HepG2 (cell line): Measurements from ENCODE around the gene CASP5. TPM values are rescaled to one million over a fixed set of nuclear protein-coding genes. Genes with fewer than 3 reads are reported as not detected.
A peak's percentile ranks its signal among the peaks of the same experiment; 100 is the strongest.

ENCODE experiments used
- ADNP ChIP-seq: sonication (generic); formaldehyde crosslinking; IDR thresholded peaks from 2 replicates; pipeline ENCODE4 v1.4.0; 2020; ENCODE audit warnings: missing genetic modification reagents
- CBX1 ChIP-seq: IDR thresholded peaks from one replicate; pipeline ENCODE4 v1.6.1; 2016; ENCODE audit warnings: antibody characterized with exemption, low read depth
- HDAC1 ChIP-seq: sonication (generic); formaldehyde crosslinking; IDR thresholded peaks from 2 replicates; pipeline ENCODE4 v1.5.1; 2020; ENCODE audit warnings: mild to moderate bottlenecking, missing genetic modification reagents
- HOXD1 ChIP-seq: sonication (generic); formaldehyde crosslinking; IDR thresholded peaks from 2 replicates; pipeline ENCODE4 v1.5.0; 2020; ENCODE audit warnings: missing genetic modification reagents
- MTF1 ChIP-seq: sonication (generic); formaldehyde crosslinking; IDR thresholded peaks from 2 replicates; pipeline ENCODE4 v1.5.0; 2020; ENCODE audit warnings: missing genetic modification reagents
- NFE2L2 ChIP-seq: fragments of 150-350 bp; IDR thresholded peaks from 2 replicates; pipeline ENCODE4 v1.6.1; 2014; ENCODE audit warnings: low read length
- PAF1 ChIP-seq: IDR thresholded peaks from 2 replicates; pipeline ENCODE4 v1.6.1; 2016; ENCODE audit warnings: missing genetic modification reagents, missing compliant biosample characterization
- PRPF4 ChIP-seq: fragments of 200-400 bp; formaldehyde crosslinking; IDR thresholded peaks from 2 replicates; pipeline ENCODE4 v1.6.1; 2016; ENCODE audit warnings: low read length, low read depth; ENCODE audit not compliant: poor library complexity, severe bottlenecking
- ZIK1 ChIP-seq: sonication (generic); formaldehyde crosslinking; IDR thresholded peaks from 2 replicates; pipeline ENCODE4 v1.5.0; 2020; ENCODE audit warnings: mild to moderate bottlenecking, low read depth, missing genetic modification reagents, borderline replicate concordance
- ZNF225 ChIP-seq: sonication (generic); formaldehyde crosslinking; IDR thresholded peaks from 2 replicates; pipeline ENCODE4 v1.4.0; 2020; ENCODE audit warnings: mild to moderate bottlenecking, missing genetic modification reagents
- ZNF260 ChIP-seq: sonication (generic); formaldehyde crosslinking; IDR thresholded peaks from 2 replicates; pipeline ENCODE4 v1.4.0; 2020; ENCODE audit warnings: missing genetic modification reagents, low read depth, mild to moderate bottlenecking, borderline replicate concordance
- ZNF329 ChIP-seq: sonication (generic); formaldehyde crosslinking; IDR thresholded peaks from 2 replicates; pipeline ENCODE4 v1.9.0; 2021; ENCODE audit warnings: low read depth, mild to moderate bottlenecking, missing genetic modification reagents
- ZNF331 ChIP-seq: sonication (generic); formaldehyde crosslinking; IDR thresholded peaks from 2 replicates; pipeline ENCODE4 v1.4.0; 2020; ENCODE audit warnings: missing genetic modification reagents
- ZNF703 ChIP-seq: sonication (generic); formaldehyde crosslinking; IDR thresholded peaks from 2 replicates; pipeline ENCODE4 v1.5.1; 2020; ENCODE audit warnings: missing genetic modification reagents, mild to moderate bottlenecking, moderate library complexity, borderline replicate concordance
- polyA plus RNA-seq, 8 experiments: library from polyadenylated mRNA; depleted of rRNA in 3 of 8; stranded (reverse) in 7 of 8; unstranded in 1 of 8; fragments of >200 nt; fragmentation: Illumina TruSeq in 4 of 8; extraction: Trizol in 4 of 8; gene quantifications; 2 replicates each; pipeline versions ENCODE4 v1.2.1 to v1.2.3, GENCODE V29; 2011 to 2016; ENCODE audit warnings: low read depth in 4 of 8, missing spikeins in 1 of 8, mixed read lengths in 1 of 8; ENCODE audit not compliant: insufficient read depth in 1 of 8
- total RNA-seq, 5 experiments: library from RNA; depleted of rRNA; stranded (reverse); fragments of >200 nt; fragmentation: Illumina TruSeq; extraction: Trizol; gene quantifications; 2 replicates each; pipeline ENCODE4 v1.2.3, GENCODE V29; 2016; ENCODE audit warnings: low read depth in 1 of 5
- TF ChIP-seq, protein P1 (sequence below): sonication (generic); formaldehyde crosslinking; IDR thresholded peaks from 2 replicates; pipeline ENCODE4 v1.5.1; 2020; ENCODE audit warnings: mild to moderate bottlenecking, missing genetic modification reagents, moderate library complexity
- TF ChIP-seq, protein P2 (sequence below): sonication (generic); formaldehyde crosslinking; IDR thresholded peaks from 2 replicates; pipeline ENCODE4 v1.4.0; 2020; ENCODE audit warnings: mild to moderate bottlenecking, missing genetic modification reagents
- TF ChIP-seq, protein P3 (sequence below): sonication (generic); formaldehyde crosslinking; IDR thresholded peaks from 2 replicates; pipeline ENCODE4 v1.8.0; 2022; ENCODE audit warnings: missing genetic modification reagents, low read depth, mild to moderate bottlenecking, borderline replicate concordance

CASP5 gene
- total and polyA plus RNA-seq, 2 of the 13 experiments (the other 11 are each of a cell fraction or from before 2014, with no cell fraction given), result not detected

DNA sequence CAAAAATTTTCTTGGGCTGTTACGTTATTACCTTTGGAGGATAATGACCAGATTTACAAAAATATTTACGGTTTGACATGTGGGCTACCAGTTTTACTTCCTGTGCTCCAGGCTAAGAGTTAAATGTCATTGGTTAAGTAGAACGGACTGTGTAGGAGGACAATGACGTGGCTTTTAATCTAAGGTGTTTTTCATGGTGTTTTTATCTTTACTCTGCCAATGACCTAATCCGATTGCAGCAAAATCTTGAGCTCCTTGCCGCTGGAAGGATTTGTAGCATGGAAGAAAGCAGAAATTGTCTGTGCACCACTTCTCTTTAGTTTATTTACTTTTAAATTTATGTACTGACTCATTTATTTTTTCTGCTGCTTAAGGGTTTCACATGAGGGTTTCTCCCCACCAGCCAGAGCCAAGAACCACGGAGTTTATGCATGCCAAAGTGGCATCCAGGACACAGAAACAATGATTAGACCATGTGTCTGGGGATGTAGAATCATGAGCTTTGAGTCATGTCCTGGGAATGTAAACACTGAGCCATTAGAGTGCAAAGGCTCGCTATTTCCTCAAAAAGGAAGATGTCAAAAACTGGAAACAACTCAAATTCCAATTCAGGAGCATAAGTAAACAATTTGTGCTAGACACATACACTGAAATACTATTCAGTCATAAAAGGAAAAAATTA is 24.1 kb upstream of the CASP5 start (continued):
- TF ChIP-seq, protein P1, sequence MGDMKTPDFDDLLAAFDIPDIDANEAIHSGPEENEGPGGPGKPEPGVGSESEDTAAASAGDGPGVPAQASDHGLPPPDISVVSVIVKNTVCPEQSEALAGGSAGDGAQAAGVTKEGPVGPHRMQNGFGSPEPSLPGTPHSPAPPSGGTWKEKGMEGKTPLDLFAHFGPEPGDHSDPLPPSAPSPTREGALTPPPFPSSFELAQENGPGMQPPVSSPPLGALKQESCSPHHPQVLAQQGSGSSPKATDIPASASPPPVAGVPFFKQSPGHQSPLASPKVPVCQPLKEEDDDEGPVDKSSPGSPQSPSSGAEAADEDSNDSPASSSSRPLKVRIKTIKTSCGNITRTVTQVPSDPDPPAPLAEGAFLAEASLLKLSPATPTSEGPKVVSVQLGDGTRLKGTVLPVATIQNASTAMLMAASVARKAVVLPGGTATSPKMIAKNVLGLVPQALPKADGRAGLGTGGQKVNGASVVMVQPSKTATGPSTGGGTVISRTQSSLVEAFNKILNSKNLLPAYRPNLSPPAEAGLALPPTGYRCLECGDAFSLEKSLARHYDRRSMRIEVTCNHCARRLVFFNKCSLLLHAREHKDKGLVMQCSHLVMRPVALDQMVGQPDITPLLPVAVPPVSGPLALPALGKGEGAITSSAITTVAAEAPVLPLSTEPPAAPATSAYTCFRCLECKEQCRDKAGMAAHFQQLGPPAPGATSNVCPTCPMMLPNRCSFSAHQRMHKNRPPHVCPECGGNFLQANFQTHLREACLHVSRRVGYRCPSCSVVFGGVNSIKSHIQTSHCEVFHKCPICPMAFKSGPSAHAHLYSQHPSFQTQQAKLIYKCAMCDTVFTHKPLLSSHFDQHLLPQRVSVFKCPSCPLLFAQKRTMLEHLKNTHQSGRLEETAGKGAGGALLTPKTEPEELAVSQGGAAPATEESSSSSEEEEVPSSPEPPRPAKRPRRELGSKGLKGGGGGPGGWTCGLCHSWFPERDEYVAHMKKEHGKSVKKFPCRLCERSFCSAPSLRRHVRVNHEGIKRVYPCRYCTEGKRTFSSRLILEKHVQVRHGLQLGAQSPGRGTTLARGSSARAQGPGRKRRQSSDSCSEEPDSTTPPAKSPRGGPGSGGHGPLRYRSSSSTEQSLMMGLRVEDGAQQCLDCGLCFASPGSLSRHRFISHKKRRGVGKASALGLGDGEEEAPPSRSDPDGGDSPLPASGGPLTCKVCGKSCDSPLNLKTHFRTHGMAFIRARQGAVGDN (CRISPR knock-in tag), result no peak
- TF ChIP-seq PRPF4, result no peak
- TF ChIP-seq, protein P2, sequence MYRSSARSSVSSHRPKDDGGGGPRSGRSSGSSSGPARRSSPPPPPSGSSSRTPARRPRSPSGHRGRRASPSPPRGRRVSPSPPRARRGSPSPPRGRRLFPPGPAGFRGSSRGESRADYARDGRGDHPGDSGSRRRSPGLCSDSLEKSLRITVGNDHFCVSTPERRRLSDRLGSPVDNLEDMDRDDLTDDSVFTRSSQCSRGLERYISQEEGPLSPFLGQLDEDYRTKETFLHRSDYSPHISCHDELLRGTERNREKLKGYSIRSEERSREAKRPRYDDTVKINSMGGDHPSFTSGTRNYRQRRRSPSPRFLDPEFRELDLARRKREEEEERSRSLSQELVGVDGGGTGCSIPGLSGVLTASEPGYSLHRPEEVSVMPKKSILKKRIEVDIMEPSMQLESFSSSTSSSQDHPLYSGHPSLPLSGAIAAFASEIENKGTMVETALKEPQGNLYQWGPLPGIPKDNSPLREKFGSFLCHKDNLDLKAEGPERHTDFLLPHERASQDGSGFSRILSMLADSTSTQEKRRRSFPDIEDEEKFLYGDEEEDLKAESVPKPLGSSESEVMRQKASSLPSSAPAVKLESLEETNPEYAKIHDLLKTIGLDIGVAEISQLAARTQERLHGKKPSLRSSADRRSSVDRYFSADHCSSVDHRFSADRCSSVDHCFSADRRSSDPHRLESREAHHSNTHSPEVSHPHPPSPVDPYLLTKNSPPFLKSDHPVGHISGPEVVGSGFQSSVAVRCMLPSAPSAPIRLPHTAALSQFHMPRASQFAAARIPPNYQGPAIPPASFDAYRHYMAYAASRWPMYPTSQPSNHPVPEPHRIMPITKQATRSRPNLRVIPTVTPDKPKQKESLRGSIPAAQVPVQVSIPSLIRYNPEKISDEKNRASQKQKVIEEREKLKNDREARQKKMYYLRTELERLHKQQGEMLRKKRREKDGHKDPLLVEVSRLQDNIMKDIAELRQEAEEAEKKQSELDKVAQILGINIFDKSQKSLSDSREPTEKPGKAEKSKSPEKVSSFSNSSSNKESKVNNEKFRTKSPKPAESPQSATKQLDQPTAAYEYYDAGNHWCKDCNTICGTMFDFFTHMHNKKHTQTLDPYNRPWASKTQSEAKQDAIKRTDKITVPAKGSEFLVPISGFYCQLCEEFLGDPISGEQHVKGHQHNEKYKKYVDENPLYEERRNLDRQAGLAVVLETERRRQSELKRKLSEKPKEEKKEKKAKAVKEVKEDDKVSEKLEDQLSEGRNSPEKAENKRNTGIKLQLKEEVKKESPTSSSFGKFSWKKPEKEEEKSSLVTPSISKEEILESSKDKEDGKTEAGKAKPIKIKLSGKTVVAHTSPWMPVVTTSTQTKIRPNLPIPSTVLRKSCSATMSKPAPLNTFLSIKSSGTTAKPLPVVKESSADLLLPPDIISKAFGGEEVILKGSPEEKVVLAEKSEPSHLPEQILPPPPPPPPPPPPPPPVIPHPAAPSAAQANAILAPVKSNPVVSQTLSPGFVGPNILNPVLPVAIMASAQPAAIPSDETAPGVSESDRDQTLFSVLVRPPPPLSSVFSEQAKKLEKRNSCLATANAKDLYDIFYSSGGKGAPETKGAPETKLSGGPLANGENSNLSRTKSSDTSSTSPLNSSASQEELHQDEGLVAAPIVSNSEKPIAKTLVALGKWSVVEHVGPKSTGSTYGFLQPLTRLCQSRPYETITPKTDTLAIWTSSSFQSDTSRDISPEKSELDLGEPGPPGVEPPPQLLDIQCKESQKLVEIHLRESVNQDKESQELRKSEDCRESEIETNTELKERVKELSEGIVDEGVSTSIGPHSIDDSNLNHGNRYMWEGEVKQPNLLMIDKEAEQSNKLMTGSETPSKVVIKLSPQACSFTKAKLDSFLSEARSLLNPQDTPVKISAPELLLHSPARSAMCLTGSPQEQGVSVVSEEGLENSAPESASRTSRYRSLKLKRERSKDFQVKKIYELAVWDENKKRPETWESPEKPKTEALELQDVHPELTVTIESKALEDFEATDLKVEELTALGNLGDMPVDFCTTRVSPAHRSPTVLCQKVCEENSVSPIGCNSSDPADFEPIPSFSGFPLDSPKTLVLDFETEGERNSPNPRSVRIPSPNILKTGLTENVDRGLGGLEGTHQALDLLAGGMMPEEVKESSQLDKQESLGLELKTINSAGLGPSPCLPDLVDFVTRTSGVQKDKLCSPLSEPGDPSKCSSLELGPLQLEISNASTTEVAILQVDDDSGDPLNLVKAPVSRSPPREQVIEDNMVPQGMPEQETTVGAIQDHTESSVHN, result no peak
- TF ChIP-seq MTF1 (CRISPR knock-in tag), result 0 out of 2 replicates have a peak, but pooled peaks have one; percentile 52
- TF ChIP-seq NFE2L2, result no peak; the same call in 1 of the 2 replicates
- no peak for TF ChIP-seq PAF1 (CRISPR knock-in tag)
- TF ChIP-seq, protein P3, sequence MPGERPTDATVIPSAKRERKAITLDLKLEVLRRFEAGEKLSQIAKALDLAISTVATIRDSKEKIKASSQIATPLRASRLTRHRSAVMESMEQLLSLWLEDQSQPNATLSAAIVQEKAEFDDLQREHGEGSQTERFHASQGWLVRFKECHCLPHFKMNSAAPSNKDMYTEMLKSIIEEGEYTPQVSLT (CRISPR knock-in tag), result no peak
- no peak for TF ChIP-seq ZNF225 (CRISPR knock-in tag)
- TF ChIP-seq HDAC1 (CRISPR knock-in tag), result peak; percentile 60; the same call in 1 of the 2 replicates
- no peak for TF ChIP-seq CBX1
- peak; percentile 50; the same call in 1 of the 2 replicates for TF ChIP-seq HOXD1 (CRISPR knock-in tag)
- TF ChIP-seq ZNF331, result peak; percentile 80
- TF ChIP-seq ZNF329, result no peak
- no peak for TF ChIP-seq ZIK1 (CRISPR knock-in tag)
- TF ChIP-seq ZNF703 (CRISPR knock-in tag), result no peak
- TF ChIP-seq ZNF260 (CRISPR knock-in tag), result no peak
- TF ChIP-seq ADNP, result peak; percentile 9; the same call in 1 of the 2 replicates
